T47D (cell line): Measurements from ENCODE around the gene CAPRIN1.

ENCODE experiments used
- DNase-seq, 2 experiments: peaks; one replicate each; pipeline versions ENCODE4 v3.0.0 to v3.0.0-alpha.2; 2011 to 2012; ENCODE audit warnings: low read depth in 1 of 2, low spot score in 1 of 2
- JUND ChIP-seq: IDR thresholded peaks from 2 replicates; pipeline ENCODE4 v1.6.1; 2012; ENCODE audit warnings: low read depth
- in situ Hi-C: cut with HindIII; loops from 2 replicates; pipeline ENCODE4 v1.10.0; 2016; ENCODE audit warnings: low sequenced_read_pairs, low pct_unique_long_range_greater_than_20kb

CAPRIN1 gene

DNA sequence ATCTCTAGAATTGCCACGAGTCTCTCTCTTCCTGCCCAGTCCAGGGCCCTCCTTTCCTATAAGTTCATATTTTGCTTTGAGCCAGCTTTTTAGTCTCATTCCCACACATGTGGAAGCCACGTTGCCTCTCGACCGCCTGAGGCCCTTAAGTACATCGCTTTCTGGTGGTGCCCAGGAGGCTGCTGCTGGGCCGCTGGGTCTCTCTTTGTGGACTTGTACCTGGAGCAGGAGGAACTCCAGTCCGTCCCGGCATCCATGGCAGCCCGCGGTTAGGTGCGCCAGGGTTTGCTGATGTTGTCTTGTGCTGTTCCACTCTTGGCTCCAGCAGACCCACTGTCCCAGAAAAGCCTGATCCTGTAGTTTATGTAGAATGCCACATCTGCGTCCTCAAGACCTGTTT is 94.9 kb downstream of the CAPRIN1 start:
- no peak for TF ChIP-seq JUND
- no peak for DNase-seq
- in situ Hi-C loops: no loop called here

DNA sequence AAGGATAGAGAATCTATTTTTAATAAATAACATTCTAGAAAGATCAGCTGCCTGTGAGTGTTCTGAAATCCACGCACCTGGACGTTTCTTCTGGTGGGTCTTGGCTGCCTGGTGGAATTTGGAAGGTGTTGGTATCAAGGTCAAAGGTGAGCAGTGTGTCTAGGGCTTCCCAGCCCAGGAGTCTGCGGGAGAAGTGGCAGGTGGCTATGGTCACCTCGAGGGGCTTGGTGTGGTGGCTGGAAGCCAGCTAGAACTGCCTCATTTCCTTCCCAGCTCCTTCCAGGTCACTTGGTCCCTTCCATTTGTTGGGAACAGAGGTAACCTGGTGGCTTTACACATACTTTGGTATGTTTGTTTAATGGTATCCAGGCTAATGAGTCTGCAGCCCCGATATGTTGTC is 95.3 kb downstream of the CAPRIN1 start:
- DNase-seq: no peak
- no peak for TF ChIP-seq JUND
- in situ Hi-C loops: no loop called here

DNA sequence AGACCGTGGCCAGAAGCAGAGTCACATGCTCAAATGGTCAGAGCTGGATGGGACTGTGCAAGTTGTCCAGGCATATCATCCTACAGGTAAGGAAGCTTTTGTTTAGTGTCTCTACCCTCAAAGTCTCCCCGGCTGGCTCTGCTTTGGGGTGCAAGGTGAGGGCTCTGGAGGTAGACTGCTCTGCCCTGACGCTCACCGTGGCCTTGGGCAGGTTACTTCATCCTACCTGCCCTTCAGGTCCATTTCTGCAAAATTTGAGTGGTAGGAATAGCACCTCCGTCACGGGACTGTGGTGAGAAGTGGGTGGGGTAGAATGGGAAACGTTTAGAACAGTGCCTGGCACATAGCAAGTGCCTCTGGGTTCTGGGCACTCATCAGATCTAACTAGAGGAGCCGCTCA is 96.0 kb downstream of the CAPRIN1 start:
- in situ Hi-C loops: no loop called here
- TF ChIP-seq JUND: no peak
- no peak for DNase-seq

DNA sequence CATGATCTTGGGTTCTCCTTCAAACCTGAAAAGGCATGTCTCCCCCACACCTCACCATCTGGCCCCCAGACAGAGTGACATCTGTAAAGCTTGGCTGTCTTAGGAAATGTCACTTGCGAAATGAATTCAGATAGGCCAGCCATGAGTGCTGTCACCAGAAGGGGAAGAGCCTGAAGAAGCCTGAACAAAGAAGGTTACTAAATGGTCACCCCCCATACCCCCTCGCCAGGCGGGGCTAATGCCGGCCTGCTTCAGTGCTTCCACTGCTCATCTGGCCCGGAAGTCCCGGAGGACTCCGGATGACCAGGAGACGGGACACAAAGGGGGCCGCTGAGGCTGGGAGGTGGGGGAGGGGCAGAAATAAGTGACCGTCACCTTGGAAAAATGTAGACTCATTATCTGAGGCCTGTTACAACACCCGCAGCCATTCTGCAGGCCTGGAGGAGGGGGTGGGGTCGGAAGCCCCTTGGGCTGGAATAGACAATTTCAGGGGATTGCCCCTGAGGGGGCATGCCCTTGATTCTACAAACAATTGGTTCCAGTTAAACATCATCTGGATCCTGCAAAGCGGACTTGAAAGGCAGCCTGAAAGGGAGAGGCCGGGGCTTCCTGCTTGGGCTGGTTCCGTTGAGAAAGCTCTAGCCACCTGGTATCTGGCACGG is 97.1 kb downstream of the CAPRIN1 start:
- in situ Hi-C loops: no loop called here
- DNase-seq: no peak
- no peak for TF ChIP-seq JUND

DNA sequence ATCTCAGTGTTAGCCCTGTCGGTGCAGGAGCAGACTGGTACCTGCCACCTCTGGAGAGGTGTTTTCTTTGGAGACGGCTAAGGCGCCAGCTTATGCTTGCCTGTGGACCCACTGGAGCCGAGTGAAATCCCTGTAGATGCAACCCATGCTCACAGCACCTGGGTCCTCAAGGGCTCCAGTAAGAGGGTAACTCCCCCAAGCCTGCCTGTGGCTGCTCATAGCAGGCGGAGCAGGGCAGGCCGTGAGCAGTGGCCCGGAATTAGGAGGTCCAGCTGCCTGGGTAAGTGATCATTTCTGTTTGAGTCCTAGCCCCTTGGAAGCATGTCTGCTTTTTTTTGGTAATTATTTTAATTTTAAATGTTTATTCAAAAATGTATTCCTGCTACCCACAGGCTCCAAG is 97.7 kb downstream of the CAPRIN1 start:
- DNase-seq: no peak
- TF ChIP-seq JUND: no peak
- in situ Hi-C loops: no loop called here

DNA sequence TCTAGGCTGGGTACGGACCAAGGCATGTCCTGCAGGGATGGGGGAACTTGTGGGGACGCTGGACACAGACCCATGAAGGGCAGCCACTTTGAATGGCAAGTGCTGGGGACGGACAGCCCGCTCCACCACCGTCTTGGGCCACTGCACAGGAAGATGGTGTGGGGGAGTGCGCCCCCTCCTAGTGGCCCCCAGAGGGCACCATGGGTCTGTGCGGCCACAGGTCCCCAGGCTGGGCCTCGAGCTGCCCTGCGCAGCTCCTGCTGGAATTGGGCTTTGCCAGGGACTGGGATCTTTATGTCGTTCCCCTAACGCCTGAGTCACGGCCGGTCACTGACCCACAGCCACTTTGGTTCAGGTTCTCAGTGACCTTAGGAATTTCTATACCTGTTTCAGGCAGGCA is 98.3 kb downstream of the CAPRIN1 start:
- DNase-seq: peak in 1 of 2 experiments; percentile 19
- TF ChIP-seq JUND: no peak
- in situ Hi-C loops: no loop called here

DNA sequence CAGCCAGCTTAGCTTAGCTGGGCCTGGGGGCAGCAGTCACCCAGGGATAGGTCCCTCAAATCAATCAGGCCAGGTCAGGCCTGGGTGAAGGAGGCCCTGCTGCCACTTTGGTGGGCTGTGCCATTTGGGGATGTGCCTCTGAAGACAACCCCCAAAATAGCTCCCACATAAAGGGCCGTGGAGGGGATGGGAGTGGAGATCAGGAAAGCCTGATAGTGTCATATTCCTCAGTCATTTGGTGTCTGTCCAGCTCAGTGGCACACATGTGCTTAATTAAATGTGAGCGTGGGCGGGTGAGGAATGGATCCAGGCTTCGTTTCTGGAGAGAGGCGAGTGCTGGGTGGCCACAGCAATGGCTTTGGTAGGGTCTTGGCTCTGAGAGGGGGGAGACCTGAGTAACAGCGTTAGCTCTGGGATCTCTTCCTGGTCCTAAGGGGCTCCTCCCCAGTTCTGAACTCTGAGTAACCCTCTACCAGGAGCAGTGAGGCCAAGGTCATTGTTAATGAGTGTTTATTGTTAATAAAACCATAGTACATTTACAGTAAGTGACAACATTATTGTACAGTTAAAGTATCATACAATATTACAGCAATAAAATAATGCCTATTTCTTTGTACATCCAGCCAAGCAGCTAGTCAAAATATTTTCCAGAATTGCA is 99.1 kb downstream of the CAPRIN1 start:
- in situ Hi-C loops: no loop called here
- DNase-seq: no peak
- no peak for TF ChIP-seq JUND
